IPS-18c (cell line): ENCODE results near the gene NKAIN4.

ENCODE experiments used
- H3K4me3 ChIP-seq: 2 replicates; pipeline ENCODE4 v1.7.0; 2013; ENCODE audit warnings: low read depth, mild to moderate bottlenecking, low read length, moderate library complexity; ENCODE audit not compliant: insufficient read depth
- H3K9me3 ChIP-seq: one replicate; pipeline ENCODE4 v1.6.1; 2013; ENCODE audit warnings: mild to moderate bottlenecking, low read length, moderate library complexity; ENCODE audit not compliant: control insufficient read depth, insufficient read depth

The NKAIN4 gene

DNA sequence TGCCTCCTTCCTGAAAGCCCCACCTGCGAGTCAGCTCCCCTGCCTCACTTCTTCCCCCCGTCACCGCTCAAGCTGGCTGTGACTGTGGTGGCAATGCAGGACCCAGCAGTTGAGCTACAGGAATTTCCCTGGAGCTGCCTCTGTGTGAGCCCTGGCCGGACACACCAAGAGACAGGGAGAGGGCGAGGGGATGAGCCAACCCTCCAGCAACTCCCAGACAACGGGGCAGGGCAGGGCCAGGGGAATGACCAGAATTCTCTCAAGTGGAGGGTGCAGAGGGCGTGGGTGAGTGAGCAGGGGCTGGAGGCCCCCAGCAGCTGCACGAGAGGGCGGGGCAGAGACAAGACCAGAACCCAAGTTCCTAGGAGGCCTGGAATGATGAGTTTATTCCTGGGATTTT lies 13.4 kb upstream of the NKAIN4 start:
- Histone ChIP-seq H3K9me3 (no peaks in the 10 kb centered on the region), H3K4me3 (no peak overlapping the region)

- Histone ChIP-seq H3K4me3 (no peak overlapping the region), H3K9me3 (no peaks in the 10 kb centered on the region)
Observed at GRCh38 chr20:63265891-63266515, 11.7 kb upstream of the NKAIN4 start.

DNA sequence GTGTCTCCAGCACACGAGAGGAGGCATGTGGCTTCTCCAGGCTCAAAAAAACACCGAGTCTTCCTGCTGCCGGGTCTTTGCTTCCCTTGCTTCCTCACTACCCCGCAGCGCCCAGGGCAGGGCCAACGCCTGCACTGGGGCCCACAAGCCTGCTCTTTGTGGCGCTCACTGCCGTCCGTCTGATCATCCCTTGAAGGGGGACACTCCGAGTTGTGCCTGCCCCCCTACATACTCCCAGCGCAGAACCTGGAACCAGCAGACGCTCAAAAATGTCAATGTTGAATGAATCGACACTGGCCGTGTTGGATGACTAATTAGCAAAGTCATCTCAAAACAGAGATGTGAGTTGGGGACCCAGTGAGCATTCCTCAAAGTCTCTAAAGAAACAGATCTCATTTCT lies 10.3 kb upstream of the NKAIN4 start:
- Histone ChIP-seq H3K9me3 (no peaks in the 10 kb centered on the region), H3K4me3 (no peak overlapping the region)

DNA sequence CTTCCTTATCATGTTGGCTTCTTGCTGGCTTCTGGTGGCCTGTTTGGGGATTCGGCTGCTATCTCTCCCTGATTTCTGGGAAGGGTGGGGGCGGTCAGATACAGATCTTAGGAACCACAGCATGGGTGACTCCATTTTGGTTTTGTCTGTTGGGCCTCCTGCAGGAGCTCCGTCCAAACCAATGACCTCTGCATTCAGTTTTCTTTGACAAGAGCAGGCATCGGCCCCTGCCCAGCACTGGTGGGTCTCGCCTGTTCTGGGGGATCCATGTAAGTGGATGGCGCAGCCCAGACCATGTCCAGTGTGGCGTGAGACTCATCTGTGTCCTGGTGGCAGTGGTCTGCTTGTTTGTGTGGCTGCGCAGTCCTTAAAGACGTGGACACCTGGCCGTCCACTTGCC lies 9.7 kb upstream of the NKAIN4 start:
- Histone ChIP-seq H3K4me3 (no peak overlapping the region), H3K9me3 (no peaks in the 10 kb centered on the region)

GRCh38 chr20:63262836-63263235 lies 8.6 kb upstream of the NKAIN4 start:
- H3K9me3 ChIP-seq = no peaks in the 10 kb centered on the region
- no peak overlapping the region for H3K4me3 ChIP-seq

DNA sequence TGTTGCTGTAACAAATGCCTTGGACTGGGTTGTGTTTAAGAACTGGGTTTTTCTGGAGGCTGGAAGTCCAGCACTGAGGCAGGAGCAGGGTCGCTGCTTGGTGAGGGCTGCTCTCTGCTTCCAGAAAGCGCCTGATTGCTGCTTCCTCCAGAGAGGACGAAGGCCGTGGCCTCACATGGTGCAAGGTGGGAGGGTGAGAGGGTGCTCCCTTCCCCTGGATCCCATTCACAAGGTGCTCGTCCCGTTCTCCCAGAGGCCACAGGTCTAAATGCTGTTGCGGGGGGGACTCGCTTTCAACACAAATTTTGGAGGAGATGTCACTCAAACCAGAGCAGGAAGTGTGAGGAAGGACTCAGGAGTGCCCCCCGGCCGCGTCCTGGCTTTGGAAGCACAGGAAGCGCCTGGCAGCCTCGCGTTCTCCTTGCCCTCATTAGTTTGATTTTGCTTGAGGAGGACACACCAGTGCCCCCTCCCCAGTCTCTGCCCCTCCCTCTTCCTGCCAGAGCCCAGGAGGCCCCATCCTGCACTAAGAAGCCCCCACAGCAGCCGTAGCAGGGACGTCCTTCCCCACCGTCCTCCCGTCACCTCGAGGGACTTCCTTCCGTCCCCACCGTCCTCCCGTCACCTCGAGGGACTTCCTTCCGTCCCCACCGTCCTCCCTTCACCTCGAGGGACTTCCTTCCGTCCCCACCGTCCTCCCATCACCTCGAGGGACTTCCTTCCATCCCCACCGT lies 7.7 kb upstream of the NKAIN4 start:
- H3K9me3 ChIP-seq = peaks cover under 1% of the 10 kb centered on the region
- no peak overlapping the region for H3K4me3 ChIP-seq

- Histone ChIP-seq H3K9me3 (peaks cover 3% of the 10 kb centered on the region), H3K4me3 (no peak overlapping the region)
Observed at GRCh38 chr20:63261060-63261794, 7.0 kb upstream of the NKAIN4 start.

- H3K9me3 ChIP-seq = peaks cover 3% of the 10 kb centered on the region
- H3K4me3 ChIP-seq = no peak overlapping the region
Observed at GRCh38 chr20:63260521-63260920, 6.3 kb upstream of the NKAIN4 start.

DNA sequence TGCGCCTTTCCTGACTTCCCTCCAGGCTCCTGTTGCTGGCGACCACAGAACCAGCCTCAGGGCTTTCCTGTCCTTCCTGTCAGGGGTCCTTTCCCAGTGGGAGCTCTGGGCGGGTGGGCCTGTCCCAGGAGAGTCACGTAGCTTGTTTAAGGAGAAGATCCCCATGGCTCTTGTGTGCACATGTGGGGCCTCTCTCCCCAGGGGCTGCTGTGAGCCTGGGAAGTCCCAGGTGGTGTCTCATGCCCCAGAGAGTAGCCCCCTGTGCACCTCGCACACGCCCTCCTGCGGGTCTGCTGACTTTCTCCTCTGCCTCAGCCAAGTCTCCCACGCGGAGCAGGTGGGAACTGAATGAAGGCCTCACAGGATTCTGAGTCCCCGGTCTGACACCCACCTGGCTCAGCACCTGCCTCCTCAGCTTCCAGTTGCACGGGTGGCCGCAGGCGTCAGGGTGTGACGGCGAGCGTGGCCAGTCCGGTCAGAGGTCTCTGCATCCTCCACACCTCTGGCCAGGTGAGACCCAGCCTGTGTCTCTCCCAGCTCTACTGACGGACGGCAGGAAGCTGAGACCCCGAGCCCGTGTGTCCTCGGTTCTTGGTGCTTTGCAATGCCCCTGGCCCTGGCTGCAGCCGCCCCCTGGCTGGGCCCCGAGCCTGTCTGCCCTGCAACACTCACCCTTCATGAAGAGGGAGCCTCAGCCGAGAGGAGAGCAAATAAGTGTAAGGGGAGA lies 5.6 kb upstream of the NKAIN4 start:
- Histone ChIP-seq H3K9me3 (peaks cover 3% of the 10 kb centered on the region), H3K4me3 (no peak overlapping the region)

GRCh38 chr20:63258781-63259180 lies 4.5 kb upstream of the NKAIN4 start:
- peaks cover 3% of the 10 kb centered on the region for H3K9me3 ChIP-seq
- H3K4me3 ChIP-seq = no peak overlapping the region

DNA sequence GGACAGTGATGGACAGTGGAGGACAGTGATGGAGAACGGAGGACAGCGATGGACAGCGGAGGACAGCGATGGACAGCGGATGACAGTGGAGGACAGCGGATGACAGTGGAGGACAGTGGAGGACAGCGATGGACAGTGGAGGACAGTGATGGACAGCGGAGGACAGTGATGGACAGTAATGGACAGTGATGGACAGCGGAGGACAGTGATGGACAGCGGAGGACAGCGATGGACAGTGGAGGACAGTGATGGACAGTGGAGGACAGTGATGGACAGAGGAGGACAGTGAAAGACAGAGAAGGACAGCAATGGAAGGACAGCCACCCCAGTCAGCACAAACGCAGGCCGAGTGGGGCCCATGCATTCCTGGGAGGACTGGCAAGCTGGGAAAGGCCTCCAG lies 3.4 kb upstream of the NKAIN4 start:
- Histone ChIP-seq H3K9me3 (peaks cover 3% of the 10 kb centered on the region), H3K4me3 (no peak overlapping the region)

DNA sequence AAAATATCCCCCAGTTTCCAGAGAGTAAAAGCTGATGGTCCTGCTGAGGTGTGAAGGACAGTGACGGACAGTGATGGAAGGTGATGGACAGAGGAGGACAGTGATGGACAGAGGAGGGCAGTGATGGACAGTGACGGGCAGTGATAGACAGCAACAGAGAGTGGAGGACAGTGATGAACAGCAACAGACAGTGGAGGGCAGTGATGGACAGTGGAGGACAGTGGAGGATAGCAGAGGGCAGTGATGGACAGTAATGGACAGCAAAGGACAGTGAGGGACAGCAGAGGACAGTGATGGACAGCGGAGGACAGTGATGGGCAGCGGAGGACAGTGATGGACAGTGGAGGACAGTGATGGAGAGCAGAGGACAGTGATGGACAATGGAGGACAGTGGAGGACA lies 2.7 kb upstream of the NKAIN4 start:
- no peak overlapping the region for H3K4me3 ChIP-seq
- peaks cover 3% of the 10 kb centered on the region for H3K9me3 ChIP-seq

DNA sequence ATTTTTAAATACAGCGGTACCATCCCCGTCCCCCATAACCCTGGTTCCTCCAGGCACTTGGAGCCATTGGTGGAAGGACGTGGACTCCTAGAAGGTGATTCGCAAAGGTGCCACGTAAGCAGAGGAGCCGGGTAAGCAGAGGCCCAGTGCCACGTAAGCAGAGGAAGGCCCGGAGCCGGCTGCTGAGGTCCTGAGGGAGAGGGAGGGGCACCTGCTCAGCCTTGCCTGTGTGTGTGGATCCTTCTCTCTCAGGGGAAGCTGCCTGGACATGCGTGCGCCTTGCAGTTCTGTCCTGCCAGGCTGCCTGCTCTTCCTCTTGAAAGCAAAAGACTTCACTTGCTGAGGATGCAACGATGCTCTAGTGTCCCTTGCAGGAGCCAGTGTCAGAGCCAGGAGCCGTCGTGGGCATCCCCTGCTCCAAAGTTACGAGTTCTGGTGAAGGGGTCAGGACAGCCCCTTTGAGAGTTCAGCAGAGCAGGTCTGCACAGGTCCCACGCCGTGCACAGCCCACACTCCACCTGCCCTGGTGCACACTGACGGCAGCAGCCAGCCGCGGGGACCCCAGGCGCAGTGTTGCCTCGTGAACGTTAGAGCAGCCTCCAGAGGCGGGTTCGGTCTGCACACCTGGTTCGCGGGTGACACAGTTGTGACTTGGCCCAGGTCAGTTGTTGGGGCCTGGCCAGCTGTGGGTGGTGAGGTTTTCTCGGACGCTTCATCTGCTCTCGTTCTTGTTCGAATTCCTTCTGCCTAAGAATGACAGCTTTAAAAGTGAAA lies 1.9 kb upstream of the NKAIN4 start:
- Histone ChIP-seq H3K4me3 (no peak overlapping the region), H3K9me3 (peaks cover 3% of the 10 kb centered on the region)

DNA sequence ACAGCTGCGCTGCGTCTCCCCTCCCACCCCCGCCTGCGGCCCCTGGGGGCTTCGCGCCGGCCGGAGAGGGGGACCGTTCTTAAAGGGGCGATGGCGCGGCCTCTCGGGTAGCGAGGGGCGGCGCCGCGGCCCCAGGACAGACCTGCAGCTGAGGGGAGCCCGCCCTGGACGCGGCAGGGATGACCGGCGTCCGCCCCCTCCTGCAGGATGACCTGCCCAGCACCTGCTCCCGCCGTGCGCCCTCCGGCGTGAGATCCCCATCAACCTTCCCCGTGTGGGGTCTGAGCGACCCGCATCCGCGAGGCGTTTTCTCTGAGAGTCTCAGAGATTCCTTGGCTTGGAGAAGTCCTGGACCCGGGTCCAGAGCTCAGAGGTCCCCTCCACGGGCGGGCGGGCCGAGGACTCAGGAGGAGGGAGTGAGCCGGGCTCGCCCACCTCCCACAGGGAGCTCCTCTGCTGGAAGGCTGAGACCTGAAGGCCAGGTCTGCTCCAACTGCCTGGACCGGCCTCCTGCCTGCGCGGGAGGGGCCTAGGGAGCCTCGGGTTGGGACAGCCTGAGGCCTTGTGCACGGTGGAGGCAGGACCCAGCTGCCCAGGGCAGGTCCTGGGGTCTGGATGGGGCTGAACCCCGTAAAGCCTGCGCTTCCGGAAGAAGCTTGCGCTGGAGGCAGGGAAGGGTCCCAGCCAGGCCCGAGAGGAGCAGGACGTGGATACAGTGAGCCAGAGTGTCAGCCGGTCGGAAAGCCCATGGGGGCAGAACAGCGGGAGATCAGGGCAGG lies 532 bp upstream of the NKAIN4 start:
- H3K9me3 ChIP-seq = peaks cover 3% of the 10 kb centered on the region
- peak overlapping the region; percentile 55 for H3K4me3 ChIP-seq

- Histone ChIP-seq H3K4me3 (peak overlapping the region; percentile 62), H3K9me3 (peaks cover 3% of the 10 kb centered on the region)
Observed at GRCh38 chr20:63253438-63254231, 628 bp downstream of the NKAIN4 start.

DNA sequence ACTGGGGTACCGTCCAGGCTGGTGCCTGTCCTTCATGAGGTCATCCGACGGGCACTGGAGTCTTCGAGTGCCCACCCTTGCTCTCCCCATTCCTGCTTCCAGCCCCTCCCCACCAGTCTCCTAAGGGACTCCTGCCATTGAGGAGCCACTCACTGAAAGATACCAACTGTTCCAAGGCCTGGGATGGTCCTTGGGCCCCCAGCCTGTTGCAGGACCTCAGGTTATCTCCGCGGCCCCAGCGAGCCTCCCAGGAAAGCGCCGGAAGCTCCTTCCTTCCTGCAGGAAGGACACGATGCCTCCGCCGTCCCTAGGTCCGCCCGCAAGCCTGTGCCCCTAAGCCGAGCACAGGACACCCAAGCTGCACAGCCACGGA lies 1.2 kb downstream of the NKAIN4 start:
- Histone ChIP-seq H3K4me3 (peak overlapping the region; percentile 62), H3K9me3 (peaks cover 3% of the 10 kb centered on the region)
